K562 (cell line): ENCODE measurements around the gene ATXN7L1. TPM values are rescaled to one million over a fixed set of nuclear protein-coding genes. Genes with fewer than 3 reads are reported as not detected.

Experiments used
- ATF7 ChIP-seq: fragments of 450-650 bp; IDR thresholded peaks from 2 replicates; pipeline ENCODE4 v1.7.1; 2014; ENCODE audit warnings: mild to moderate bottlenecking, moderate library complexity
- BRCA1 ChIP-seq, 2 experiments: fragments of 450-650 bp in 1 of 2; sonication (generic) in 1 of 2; formaldehyde crosslinking in 1 of 2; IDR thresholded peaks; 2 replicates each; pipeline versions ENCODE4 v1.5.0 to v1.6.1; 2017 to 2020; ENCODE audit warnings: mild to moderate bottlenecking in 1 of 2, missing genetic modification reagents in 1 of 2
- CAMTA2 ChIP-seq: fragments of 250-450 bp; sonication (Bioruptor Pico); conservative IDR thresholded peaks from 2 replicates; pipeline ENCODE4 v1.5.1; 2022
- CREB1 ChIP-seq, 2 experiments: sonication (generic) in 1 of 2; formaldehyde crosslinking in 1 of 2; IDR thresholded peaks; 2 replicates each; pipeline versions ENCODE4 v1.6.1 to v1.8.0; 2012 to 2022; ENCODE audit warnings: inconsistent platforms in 1 of 2, mild to moderate bottlenecking in 1 of 2, missing genetic modification reagents in 1 of 2, moderate library complexity in 1 of 2
- NFYB ChIP-seq: IDR thresholded peaks from 2 replicates; pipeline ENCODE4 v1.6.1; 2011; ENCODE audit warnings: mild to moderate bottlenecking, moderate library complexity; ENCODE audit not compliant: insufficient read length; ENCODE audit errors: extremely low read depth
- NR4A1 ChIP-seq, 2 experiments: fragments of 250-450 bp in 1 of 2; fragments of 450-650 bp in 1 of 2; sonication (Bioruptor Pico) in 1 of 2; IDR thresholded peaks; 2 replicates each; pipeline versions ENCODE4 v1.4.0 to v1.6.1; 2016 to 2020; ENCODE audit warnings: mild to moderate bottlenecking in 2 of 2, missing compliant biosample characterization in 1 of 2, missing genetic modification characterization in 1 of 2, moderate library complexity in 1 of 2
- PHF20 ChIP-seq: fragments of 450-650 bp; IDR thresholded peaks from 2 replicates; pipeline ENCODE4 v1.6.1; 2018; ENCODE audit not compliant: partially characterized antibody
- POLR2B ChIP-seq: fragments of 450-650 bp; IDR thresholded peaks from 2 replicates; pipeline ENCODE4 v1.6.1; 2018; ENCODE audit warnings: low read depth; ENCODE audit not compliant: partially characterized antibody
- RBM14 ChIP-seq: fragments of 200-400 bp; formaldehyde crosslinking; IDR thresholded peaks from 2 replicates; pipeline ENCODE4 v1.6.1; 2018; ENCODE audit warnings: low read depth, mild to moderate bottlenecking, low read length, moderate library complexity, borderline replicate concordance; ENCODE audit not compliant: insufficient read depth
- ZNF23 ChIP-seq: fragments of 250-450 bp; sonication (Bioruptor Pico); IDR thresholded peaks from 2 replicates; pipeline ENCODE4 v1.4.0; 2020; ENCODE audit warnings: mild to moderate bottlenecking
- polyA plus RNA-seq, 8 experiments: library from polyadenylated mRNA; depleted of rRNA in 4 of 8; stranded (reverse) in 5 of 8; unstranded in 3 of 8; fragments of >200 nt; fragmentation: Nextera tagmentation in 2 of 8; fragmentation: Illumina TruSeq in 1 of 8; extraction: Ambion mirVana in 2 of 8; extraction: Trizol in 1 of 8; gene quantifications; 2 replicates each; pipeline versions ENCODE4 v1.2.1 to v1.2.3, GENCODE V29; 2011 to 2014; ENCODE audit warnings: inconsistent platforms in 1 of 8, missing spikeins in 1 of 8
- total RNA-seq, 7 experiments: library from RNA; depleted of rRNA in 6 of 7; stranded (reverse); fragments of >200 nt in 6 of 7; fragmentation: Illumina TruSeq in 2 of 7; extraction: Trizol in 2 of 7; gene quantifications; 2 replicates each; pipeline versions ENCODE4 v1.2.1 to v1.2.3, GENCODE V29; 2011 to 2021; ENCODE audit warnings: low replicate concordance in 1 of 7
- TF ChIP-seq, protein P1 (sequence below): fragments of 450-650 bp; formaldehyde crosslinking; IDR thresholded peaks from 2 replicates; pipeline ENCODE4 v1.4.0; 2020; ENCODE audit warnings: mild to moderate bottlenecking, moderate library complexity
- TF ChIP-seq, protein P2 (sequence below): fragments of 450-650 bp; formaldehyde crosslinking; conservative IDR thresholded peaks from 2 replicates; pipeline ENCODE4 v1.4.0; 2022; ENCODE audit warnings: mild to moderate bottlenecking, missing genetic modification characterization
- TF ChIP-seq, protein P3 (sequence below), 2 experiments: fragments of 450-650 bp in 1 of 2; sonication (generic) in 1 of 2; formaldehyde crosslinking in 1 of 2; IDR thresholded peaks; 2 replicates each; pipeline versions ENCODE4 v1.7.1 to v1.9.0; 2016 to 2022; ENCODE audit warnings: inconsistent platforms in 1 of 2, mild to moderate bottlenecking in 1 of 2, missing genetic modification reagents in 1 of 2

Gene ATXN7L1
- total and polyA plus RNA-seq, 9 of the 15 experiments (the other 6 are each of a cell fraction or from before 2014, with no cell fraction given) = 6.6 to 13.7 (median 10.7) TPM

DNA sequence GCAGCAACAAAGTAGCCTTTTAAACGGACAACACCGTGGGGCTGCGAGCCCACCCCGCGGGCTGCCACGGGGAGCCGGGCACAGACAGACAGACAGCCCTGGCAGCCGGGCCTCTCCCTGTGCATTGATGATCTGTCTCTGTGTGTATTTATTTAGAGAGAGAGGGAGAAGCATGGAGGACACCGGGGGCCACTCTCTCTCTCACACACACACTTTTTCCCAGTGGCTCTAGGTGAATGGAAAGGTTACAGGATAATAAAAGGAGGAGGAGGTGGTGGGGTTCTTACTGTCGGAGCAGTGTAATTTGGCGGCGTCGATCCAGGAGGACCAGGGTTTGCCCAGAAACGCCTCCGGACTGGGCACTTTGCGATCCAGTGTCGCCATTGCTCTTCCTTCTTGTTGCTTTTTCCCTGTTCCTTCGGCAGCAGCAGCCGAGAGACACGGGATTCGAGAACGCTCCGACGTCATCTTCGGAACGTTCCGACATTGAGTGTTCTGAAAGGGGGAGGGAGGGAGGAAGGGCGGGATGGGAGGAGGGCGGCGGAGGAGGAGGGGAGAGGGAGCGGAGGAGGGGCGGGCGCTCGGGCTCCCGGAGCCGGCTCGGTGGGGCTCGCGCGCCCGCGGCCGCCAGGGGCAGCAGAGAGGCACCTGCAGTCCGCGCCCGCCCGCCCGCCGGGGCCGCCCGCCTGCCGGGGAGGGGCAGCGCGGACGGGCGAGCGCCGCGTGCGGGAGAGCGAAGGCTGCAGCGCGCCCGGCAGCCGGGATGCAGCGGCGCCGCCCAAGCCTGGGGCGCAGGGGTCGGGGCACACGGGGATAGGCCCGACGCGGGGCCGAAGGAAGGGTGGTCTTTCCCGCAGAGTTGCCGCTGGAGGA, at the start of gene ATXN7L1 (continued):
- TF ChIP-seq, protein P1, sequence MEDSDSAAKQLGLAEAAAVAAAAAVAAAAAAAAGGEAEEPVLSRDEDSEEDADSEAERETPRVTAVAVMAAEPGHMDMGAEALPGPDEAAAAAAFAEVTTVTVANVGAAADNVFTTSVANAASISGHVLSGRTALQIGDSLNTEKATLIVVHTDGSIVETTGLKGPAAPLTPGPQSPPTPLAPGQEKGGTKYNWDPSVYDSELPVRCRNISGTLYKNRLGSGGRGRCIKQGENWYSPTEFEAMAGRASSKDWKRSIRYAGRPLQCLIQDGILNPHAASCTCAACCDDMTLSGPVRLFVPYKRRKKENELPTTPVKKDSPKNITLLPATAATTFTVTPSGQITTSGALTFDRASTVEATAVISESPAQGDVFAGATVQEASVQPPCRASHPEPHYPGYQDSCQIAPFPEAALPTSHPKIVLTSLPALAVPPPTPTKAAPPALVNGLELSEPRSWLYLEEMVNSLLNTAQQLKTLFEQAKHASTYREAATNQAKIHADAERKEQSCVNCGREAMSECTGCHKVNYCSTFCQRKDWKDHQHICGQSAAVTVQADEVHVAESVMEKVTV (CRISPR knock-in tag) = peak; percentile 99
- TF ChIP-seq ZNF23 (CRISPR knock-in tag) = no peak
- TF ChIP-seq NR4A1 (CRISPR knock-in tag; IDR thresholded peaks at IDR 0.05) = no peak
- TF ChIP-seq NR4A1 (tag; IDR thresholded peaks at IDR 0.05) = peak; percentile 48; the same call in 1 of the 2 replicates
- TF ChIP-seq PHF20 = peak; percentile 66
- no peak for TF ChIP-seq BRCA1 (IDR thresholded peaks at IDR 0.05)
- no peak for TF ChIP-seq BRCA1 (CRISPR knock-in tag; IDR thresholded peaks at IDR 0.05)
- TF ChIP-seq ATF7 = peak; percentile 80
- 0 out of 2 replicates have a peak, but pooled peaks have one; percentile 20 for TF ChIP-seq CAMTA2
- peak; percentile 45; the same call in 1 of the 2 replicates for TF ChIP-seq CREB1 (IDR thresholded peaks at IDR 0.05)
- peak; percentile 65 for TF ChIP-seq CREB1 (CRISPR knock-in tag; IDR thresholded peaks at IDR 0.05)
- TF ChIP-seq, protein P2, sequence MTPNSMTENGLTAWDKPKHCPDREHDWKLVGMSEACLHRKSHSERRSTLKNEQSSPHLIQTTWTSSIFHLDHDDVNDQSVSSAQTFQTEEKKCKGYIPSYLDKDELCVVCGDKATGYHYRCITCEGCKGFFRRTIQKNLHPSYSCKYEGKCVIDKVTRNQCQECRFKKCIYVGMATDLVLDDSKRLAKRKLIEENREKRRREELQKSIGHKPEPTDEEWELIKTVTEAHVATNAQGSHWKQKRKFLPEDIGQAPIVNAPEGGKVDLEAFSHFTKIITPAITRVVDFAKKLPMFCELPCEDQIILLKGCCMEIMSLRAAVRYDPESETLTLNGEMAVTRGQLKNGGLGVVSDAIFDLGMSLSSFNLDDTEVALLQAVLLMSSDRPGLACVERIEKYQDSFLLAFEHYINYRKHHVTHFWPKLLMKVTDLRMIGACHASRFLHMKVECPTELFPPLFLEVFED (CRISPR knock-in tag) = no peak
- TF ChIP-seq NFYB = no peak
- TF ChIP-seq POLR2B = peak; percentile 92
- TF ChIP-seq, protein P3, sequence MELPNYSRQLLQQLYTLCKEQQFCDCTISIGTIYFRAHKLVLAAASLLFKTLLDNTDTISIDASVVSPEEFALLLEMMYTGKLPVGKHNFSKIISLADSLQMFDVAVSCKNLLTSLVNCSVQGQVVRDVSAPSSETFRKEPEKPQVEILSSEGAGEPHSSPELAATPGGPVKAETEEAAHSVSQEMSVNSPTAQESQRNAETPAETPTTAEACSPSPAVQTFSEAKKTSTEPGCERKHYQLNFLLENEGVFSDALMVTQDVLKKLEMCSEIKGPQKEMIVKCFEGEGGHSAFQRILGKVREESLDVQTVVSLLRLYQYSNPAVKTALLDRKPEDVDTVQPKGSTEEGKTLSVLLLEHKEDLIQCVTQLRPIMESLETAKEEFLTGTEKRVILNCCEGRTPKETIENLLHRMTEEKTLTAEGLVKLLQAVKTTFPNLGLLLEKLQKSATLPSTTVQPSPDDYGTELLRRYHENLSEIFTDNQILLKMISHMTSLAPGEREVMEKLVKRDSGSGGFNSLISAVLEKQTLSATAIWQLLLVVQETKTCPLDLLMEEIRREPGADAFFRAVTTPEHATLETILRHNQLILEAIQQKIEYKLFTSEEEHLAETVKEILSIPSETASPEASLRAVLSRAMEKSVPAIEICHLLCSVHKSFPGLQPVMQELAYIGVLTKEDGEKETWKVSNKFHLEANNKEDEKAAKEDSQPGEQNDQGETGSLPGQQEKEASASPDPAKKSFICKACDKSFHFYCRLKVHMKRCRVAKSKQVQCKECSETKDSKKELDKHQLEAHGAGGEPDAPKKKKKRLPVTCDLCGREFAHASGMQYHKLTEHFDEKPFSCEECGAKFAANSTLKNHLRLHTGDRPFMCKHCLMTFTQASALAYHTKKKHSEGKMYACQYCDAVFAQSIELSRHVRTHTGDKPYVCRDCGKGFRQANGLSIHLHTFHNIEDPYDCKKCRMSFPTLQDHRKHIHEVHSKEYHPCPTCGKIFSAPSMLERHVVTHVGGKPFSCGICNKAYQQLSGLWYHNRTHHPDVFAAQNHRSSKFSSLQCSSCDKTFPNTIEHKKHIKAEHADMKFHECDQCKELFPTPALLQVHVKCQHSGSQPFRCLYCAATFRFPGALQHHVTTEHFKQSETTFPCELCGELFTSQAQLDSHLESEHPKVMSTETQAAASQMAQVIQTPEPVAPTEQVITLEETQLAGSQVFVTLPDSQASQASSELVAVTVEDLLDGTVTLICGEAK (IDR thresholded peaks at IDR 0.05) = peak; percentile 67; the same call in 1 of the 2 replicates
- TF ChIP-seq, protein P3 (CRISPR knock-in tag; IDR thresholded peaks at IDR 0.05) = no peak
- no peak for TF ChIP-seq RBM14
